DND-41 (cell line): ENCODE data around the gene TRIM44.

Experiments used
- ATAC-seq: fragments of 200-7000 bp; cut with Tn5 transposase; 3 replicates; pipeline ENCODE4 v1.9.1; 2021; ENCODE audit warnings: low read depth; ENCODE audit not compliant: insufficient read depth
- DNase-seq: peaks from one replicate; pipeline ENCODE4 v3.0.0-alpha.2; 2020
- H2AFZ ChIP-seq: 2 replicates; pipeline ENCODE4 v1.6.0; 2012; ENCODE audit warnings: low read depth, low read length
- H3K27ac ChIP-seq: 2 replicates; pipeline ENCODE4 v1.5.1; 2012; ENCODE audit warnings: low read length, inconsistent platforms
- H3K27me3 ChIP-seq: fragments of 200-600 bp; sonication (generic); 2 replicates; pipeline ENCODE4 v1.6.0; 2012; ENCODE audit warnings: low read length, mild to moderate bottlenecking, inconsistent platforms; ENCODE audit not compliant: insufficient read depth, poor library complexity
- H3K36me3 ChIP-seq: 2 replicates; pipeline ENCODE4 v1.5.1; 2012; ENCODE audit warnings: low read length, inconsistent platforms; ENCODE audit not compliant: insufficient read depth
- H3K4me1 ChIP-seq: 2 replicates; pipeline ENCODE4 v1.5.1; 2012; ENCODE audit warnings: mild to moderate bottlenecking, low read length; ENCODE audit not compliant: insufficient read depth
- H3K4me2 ChIP-seq: 2 replicates; pipeline ENCODE4 v1.6.0; 2012; ENCODE audit warnings: mild to moderate bottlenecking, moderate library complexity, low read length, inconsistent platforms; ENCODE audit not compliant: insufficient read depth
- H3K4me3 ChIP-seq, 2 experiments: fragments of 200-600 bp in 1 of 2; shearing (Covaris generic) in 1 of 2; 2 replicates each; pipeline ENCODE4 v1.5.1; 2012 to 2016; ENCODE audit warnings: inconsistent platforms in 2 of 2, low read length in 2 of 2, mild to moderate bottlenecking in 2 of 2, low read depth in 1 of 2, moderate library complexity in 1 of 2
- H3K79me2 ChIP-seq: 2 replicates; pipeline ENCODE4 v1.6.0; 2012; ENCODE audit warnings: low read length, inconsistent platforms; ENCODE audit not compliant: insufficient read depth
- H3K9ac ChIP-seq: 2 replicates; pipeline ENCODE4 v1.6.0; 2012; ENCODE audit warnings: low read depth, mild to moderate bottlenecking, inconsistent platforms, low read length, moderate library complexity
- H3K9me3 ChIP-seq: 2 replicates; pipeline ENCODE4 v1.5.1; 2012; ENCODE audit warnings: low read length, moderate library complexity, mild to moderate bottlenecking, inconsistent platforms; ENCODE audit not compliant: insufficient read depth, severe bottlenecking
- H4K20me1 ChIP-seq: 2 replicates; pipeline ENCODE4 v1.6.0; 2012; ENCODE audit warnings: low read length; ENCODE audit not compliant: insufficient read depth
- EZH2 ChIP-seq: IDR thresholded peaks from 3 replicates; pipeline ENCODE4 v1.6.1; 2012; ENCODE audit warnings: borderline replicate concordance, low read depth, mild to moderate bottlenecking, moderate library complexity, low read length, inconsistent platforms; ENCODE audit not compliant: severe bottlenecking
- TF ChIP-seq, protein P1 (sequence below): IDR thresholded peaks from 2 replicates; pipeline ENCODE4 v1.5.1; 2012; ENCODE audit warnings: borderline replicate concordance, low read length, moderate library complexity, mild to moderate bottlenecking; ENCODE audit not compliant: poor library complexity, severe bottlenecking; ENCODE audit errors: extremely low read depth

TRIM44 gene

DNA sequence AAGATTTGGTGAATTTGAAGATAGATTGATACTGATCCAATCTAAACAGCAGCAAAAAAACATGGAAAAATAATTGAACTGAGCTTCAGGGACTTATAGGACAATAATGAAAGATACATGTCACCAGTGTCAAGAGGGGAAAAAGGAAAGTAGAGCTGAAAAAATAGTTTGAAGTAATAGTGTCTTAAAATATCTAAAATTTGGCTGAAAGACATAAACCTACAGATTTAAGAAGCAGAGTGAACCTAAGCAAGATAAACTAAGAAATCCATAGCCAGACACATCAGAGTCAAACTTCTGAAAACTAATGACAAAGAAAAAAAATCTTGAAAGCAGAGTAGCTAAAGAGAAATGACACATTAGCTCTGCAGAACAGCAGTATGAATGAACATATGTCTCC, 67.7 kb downstream of the TRIM44 start:
- no peak overlapping the region for H3K9ac ChIP-seq
- no peaks in the 10 kb centered on the region for H3K9me3 ChIP-seq
- no peak for DNase-seq
- H4K20me1 ChIP-seq: no peaks in the 10 kb centered on the region
- H2AFZ ChIP-seq: no peak overlapping the region
- H3K4me3 ChIP-seq: no peak overlapping the region
- no peak for TF ChIP-seq EZH2
- TF ChIP-seq, protein P1, sequence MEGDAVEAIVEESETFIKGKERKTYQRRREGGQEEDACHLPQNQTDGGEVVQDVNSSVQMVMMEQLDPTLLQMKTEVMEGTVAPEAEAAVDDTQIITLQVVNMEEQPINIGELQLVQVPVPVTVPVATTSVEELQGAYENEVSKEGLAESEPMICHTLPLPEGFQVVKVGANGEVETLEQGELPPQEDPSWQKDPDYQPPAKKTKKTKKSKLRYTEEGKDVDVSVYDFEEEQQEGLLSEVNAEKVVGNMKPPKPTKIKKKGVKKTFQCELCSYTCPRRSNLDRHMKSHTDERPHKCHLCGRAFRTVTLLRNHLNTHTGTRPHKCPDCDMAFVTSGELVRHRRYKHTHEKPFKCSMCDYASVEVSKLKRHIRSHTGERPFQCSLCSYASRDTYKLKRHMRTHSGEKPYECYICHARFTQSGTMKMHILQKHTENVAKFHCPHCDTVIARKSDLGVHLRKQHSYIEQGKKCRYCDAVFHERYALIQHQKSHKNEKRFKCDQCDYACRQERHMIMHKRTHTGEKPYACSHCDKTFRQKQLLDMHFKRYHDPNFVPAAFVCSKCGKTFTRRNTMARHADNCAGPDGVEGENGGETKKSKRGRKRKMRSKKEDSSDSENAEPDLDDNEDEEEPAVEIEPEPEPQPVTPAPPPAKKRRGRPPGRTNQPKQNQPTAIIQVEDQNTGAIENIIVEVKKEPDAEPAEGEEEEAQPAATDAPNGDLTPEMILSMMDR: no peak
- no peaks in the 10 kb centered on the region for H3K36me3 ChIP-seq
- no peaks in the 10 kb centered on the region for H3K27me3 ChIP-seq
- ATAC-seq: no peak
- H3K79me2 ChIP-seq: no peaks in the 10 kb centered on the region
- H3K4me1 ChIP-seq: no peaks in the 10 kb centered on the region
- no peak overlapping the region for H3K4me2 ChIP-seq
- H3K27ac ChIP-seq: no peak overlapping the region

DNA sequence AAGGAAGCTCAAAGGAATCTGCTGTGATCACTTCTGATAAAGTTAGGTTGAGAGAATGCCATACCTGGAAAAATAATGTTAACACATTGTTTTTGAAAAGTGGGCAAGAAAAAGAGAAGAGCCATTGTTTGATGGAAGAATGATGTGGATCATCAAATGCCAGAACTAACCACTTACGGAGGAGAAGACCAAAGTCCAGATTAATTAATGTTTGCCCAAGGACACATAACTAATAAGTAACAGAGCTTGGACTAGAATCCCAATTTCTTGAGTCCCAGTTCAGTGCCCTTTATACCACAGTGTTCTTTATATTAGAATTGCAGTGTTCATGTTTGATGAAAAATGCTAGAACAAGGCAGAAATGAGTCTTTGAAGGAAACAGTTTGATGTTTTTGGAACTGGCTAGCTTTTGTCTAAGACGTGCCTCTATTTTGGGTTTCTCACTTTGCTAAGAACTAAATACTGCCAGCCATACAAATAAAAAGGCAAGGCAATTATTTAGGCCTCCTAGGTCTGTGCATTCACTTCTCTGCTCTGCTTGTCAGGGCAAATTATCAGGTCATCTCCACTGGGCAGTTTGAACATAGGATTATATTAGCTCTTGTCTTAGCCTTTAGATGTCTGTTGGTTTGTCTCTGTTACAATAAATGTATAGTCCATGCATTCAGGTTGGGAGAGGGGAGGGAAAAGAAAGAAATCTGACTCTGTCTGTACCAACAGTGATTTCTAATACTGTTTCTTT, 72.3 kb downstream of the TRIM44 start:
- H3K9me3 ChIP-seq: no peaks in the 10 kb centered on the region
- no peaks in the 10 kb centered on the region for H3K36me3 ChIP-seq
- H2AFZ ChIP-seq: no peak overlapping the region
- H3K27ac ChIP-seq: no peak overlapping the region
- no peak overlapping the region for H3K4me2 ChIP-seq
- H4K20me1 ChIP-seq: no peaks in the 10 kb centered on the region
- H3K9ac ChIP-seq: no peak overlapping the region
- DNase-seq: no peak
- no peaks in the 10 kb centered on the region for H3K4me1 ChIP-seq
- H3K27me3 ChIP-seq: no peaks in the 10 kb centered on the region
- TF ChIP-seq, protein P1: no peak
- no peak for TF ChIP-seq EZH2
- no peak for ATAC-seq
- no peaks in the 10 kb centered on the region for H3K79me2 ChIP-seq
- no peak overlapping the region for H3K4me3 ChIP-seq

DNA sequence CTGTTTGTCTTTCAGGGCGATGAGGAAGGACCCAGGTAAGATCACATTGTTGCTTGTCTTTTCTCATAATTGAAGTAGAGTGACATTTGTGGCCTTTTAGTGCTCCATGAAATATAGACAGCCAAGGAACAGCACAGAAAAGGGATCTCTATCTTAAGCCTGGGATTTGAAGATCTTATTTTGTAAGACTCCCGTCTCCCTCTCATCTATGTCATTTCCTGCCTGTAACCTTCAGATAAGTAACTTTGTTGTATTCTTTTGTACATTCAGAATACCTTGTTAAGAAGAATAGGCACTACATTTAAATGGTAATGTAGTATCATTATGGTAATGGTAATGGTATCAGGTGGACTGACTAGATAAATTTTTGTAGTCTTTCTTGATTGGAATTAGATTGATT, 72.8 kb downstream of the TRIM44 start:
- no peak overlapping the region for H3K9ac ChIP-seq
- no peak for ATAC-seq
- no peaks in the 10 kb centered on the region for H3K27me3 ChIP-seq
- DNase-seq: no peak
- no peak for TF ChIP-seq EZH2
- TF ChIP-seq, protein P1: no peak
- no peaks in the 10 kb centered on the region for H4K20me1 ChIP-seq
- no peak overlapping the region for H3K4me3 ChIP-seq
- H3K27ac ChIP-seq: no peak overlapping the region
- no peak overlapping the region for H3K4me2 ChIP-seq
- no peaks in the 10 kb centered on the region for H3K79me2 ChIP-seq
- H2AFZ ChIP-seq: no peak overlapping the region
- H3K36me3 ChIP-seq: no peaks in the 10 kb centered on the region
- no peaks in the 10 kb centered on the region for H3K4me1 ChIP-seq
- no peaks in the 10 kb centered on the region for H3K9me3 ChIP-seq

DNA sequence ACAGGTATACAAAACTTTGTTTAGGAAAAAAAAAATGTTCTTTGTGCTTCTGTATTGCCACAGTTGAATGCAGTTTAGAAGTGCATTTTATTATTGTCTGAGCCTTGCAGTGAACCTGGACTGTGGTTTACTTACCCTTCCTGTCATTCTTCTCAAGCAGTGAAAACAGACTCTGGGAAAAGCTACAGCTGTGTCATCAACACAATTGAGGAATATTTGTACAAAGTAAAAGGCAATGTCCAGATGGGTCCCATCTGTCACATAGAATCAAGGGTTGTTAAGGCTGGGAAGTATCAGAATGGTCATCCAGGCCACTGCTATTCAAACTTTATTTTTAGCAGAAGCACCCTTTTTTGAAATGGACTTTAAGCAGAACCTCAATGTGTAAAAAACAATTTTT, 73.3 kb downstream of the TRIM44 start:
- DNase-seq: no peak

More for the DNA sequence above, 73.3 kb downstream of the TRIM44 start:
- no peak overlapping the region for H3K4me3 ChIP-seq
- no peaks in the 10 kb centered on the region for H3K4me1 ChIP-seq
- H2AFZ ChIP-seq: no peak overlapping the region
- no peaks in the 10 kb centered on the region for H3K9me3 ChIP-seq
- no peak for TF ChIP-seq EZH2
- TF ChIP-seq, protein P1: no peak
- no peak overlapping the region for H3K9ac ChIP-seq
- H4K20me1 ChIP-seq: no peaks in the 10 kb centered on the region
- no peaks in the 10 kb centered on the region for H3K27me3 ChIP-seq
- no peak overlapping the region for H3K27ac ChIP-seq
- no peak for ATAC-seq
- H3K4me2 ChIP-seq: no peak overlapping the region
- no peaks in the 10 kb centered on the region for H3K36me3 ChIP-seq
- no peaks in the 10 kb centered on the region for H3K79me2 ChIP-seq
